Stomach (tissue), 4 donors: ENCODE data around the gene TTLL12.

Experiments used
- CTCF ChIP-seq, 7 experiments: fragments of 450-650 bp in 4 of 7; fragments of 200-600 bp in 3 of 7; sonication (generic) in 3 of 7; IDR thresholded peaks; one replicate each; pipeline ENCODE4 v1.5.1; 2016 to 2019; ENCODE audit warnings: antibody characterized with exemption in 7 of 7, control low read depth in 2 of 7, mild to moderate bottlenecking in 1 of 7
- POLR2A ChIP-seq, 4 donors: fragments of 450-650 bp; IDR thresholded peaks; one replicate each; pipeline ENCODE4 v1.6.1; 2016; ENCODE audit warnings: antibody characterized with exemption in 4 of 4, control low read depth in 2 of 4, mild to moderate bottlenecking in 1 of 4, moderate library complexity in 1 of 4
- POLR2AphosphoS5 ChIP-seq, 3 donors: sonication (generic); formaldehyde crosslinking; IDR thresholded peaks; one replicate each; pipeline ENCODE4 v1.6.1; 2016; ENCODE audit warnings: antibody characterized with exemption in 3 of 3

GRCh38 chr22:43217285-43218030, 30.5 kb upstream of the TTLL12 start:
- no peak for TF ChIP-seq POLR2A (IDR thresholded peaks at IDR 0.05)
- no peak for TF ChIP-seq CTCF (IDR thresholded peaks at IDR 0.05)
- no peak for TF ChIP-seq POLR2AphosphoS5 (IDR thresholded peaks at IDR 0.05)
